Umbilical cord (tissue), 2 donors: ENCODE data around the gene CAVIN1. TPM values are rescaled to one million over a fixed set of nuclear protein-coding genes. Genes with fewer than 3 reads are reported as not detected.
"Not testable (repeated sequence)": the region's sequence is repeated elsewhere in the genome, so short reads cannot be mapped to it uniquely, and the experiment has no call there.

Experiments
- DNase-seq: peaks from one replicate; pipeline ENCODE4 v3.0.0-alpha.2; 2015; ENCODE audit warnings: low spot score
- total RNA-seq: library from RNA; depleted of rRNA; stranded (reverse); fragments of >200 nt; gene quantifications from one replicate; pipeline ENCODE4 v1.2.3, GENCODE V29; 2014; ENCODE audit warnings: low replicate concordance; ENCODE audit not compliant: insufficient read depth

The CAVIN1 gene
- total RNA-seq, 1 donor from 2014 or later: 759 TPM

GRCh38 chr17:42431758-42432161, 8.7 kb upstream of the CAVIN1 start:
- DNase-seq: peak; percentile 58

DNA sequence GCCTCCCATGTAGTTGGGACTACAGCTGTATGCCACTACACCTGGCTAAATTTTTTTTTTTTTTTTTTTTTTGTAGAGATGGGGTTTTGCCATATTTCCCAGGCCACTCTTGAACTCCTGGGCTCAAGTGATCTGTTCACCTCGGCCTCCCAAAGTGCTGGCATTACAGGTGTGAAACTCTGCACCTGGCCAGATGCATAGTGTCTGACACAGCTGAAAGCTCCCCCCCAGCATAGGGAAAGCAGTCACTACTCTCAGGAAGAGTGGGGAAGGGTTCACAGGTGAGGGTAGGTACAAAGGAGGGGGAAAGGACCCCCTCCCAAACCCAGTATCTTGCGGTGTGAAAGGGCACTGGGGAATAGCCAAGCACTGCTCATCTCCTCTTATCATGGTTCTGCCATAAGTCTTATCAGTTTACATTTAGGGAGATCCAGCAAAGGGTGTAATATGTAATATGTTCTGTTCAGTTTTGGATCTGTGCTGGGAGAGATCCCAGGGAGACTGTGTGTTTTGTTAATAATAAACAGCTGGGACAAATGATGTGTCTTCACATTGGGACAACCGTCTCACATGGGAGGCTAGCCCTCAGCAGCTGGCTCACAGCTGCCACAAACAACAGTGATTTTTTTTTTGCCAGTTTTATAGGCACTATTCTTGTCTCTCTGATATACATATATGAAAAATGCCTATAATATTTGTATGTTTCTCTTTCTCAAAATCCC, 6.8 kb upstream of the CAVIN1 start:
- no peak for DNase-seq

DNA sequence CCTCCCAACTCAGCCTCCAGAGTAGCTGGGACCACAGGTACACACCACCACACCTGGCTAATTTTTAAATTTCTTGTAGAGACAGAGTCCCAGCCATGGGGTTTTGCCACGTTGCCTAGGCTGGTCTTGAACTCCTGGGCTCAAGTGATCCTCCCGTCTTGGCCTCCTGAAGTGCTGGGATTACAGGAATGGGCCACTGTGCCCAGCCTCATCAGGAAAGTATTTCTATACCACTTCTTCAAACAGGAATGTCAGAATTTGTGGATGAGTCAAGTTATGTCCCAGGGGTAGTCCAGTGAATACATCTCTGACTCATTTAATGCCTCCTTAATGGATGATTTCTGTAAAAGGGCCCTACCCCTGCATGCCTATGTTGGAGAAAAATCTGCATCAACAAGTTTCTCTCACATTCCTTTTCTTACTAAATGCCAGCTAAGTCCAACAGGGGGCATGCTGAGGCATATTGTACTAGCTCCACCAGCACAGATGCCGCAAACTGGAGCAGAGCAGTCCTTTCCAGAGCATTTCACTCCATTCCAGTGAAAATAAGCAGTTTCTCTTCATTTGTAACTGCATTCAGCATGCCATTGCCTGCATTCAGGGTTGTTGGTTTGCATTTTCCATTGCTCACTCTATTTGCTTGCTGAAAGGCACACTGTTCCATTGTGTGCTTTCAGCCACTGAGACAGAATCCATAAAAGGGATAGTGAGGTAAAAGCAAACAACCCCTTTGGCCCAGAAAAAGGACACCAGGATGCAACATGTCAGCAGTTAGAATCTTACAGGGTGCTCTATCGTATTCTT, 5.3 kb upstream of the CAVIN1 start:
- peak; percentile 95 for DNase-seq

DNA sequence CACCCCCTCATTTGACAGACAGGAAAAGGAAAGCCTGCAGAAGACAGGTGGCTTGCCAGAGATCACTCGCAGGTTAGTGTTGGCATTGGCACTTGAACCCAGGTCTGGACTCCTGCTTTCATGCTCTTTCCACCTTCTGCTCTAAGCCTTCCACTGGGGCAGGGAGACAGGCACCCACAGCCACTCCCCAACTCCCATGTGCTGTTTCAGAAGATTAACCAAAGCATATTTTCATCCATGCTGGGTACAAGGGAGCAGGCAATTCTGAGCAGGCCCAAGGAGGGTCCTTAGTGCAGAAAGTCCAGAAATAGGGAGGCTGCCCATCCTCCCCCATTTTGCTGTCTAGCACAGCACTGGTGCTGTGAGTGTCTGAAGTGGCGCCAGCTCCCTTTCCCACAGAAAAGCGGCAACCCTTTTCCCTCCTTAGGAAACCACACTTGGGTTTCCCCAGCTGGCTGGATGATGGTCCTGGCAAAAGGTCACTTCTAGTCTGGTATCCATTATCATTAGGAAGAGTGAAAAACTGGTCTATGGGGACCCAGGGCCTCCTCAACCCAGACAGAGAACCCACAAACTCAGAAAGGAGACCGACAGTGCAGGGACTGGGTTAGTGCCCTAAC, 2.0 kb upstream of the CAVIN1 start:
- DNase-seq: no peak

GRCh38 chr17:42423766-42424165, 710 bp upstream of the CAVIN1 start:
- DNase-seq: no peak

- DNase-seq: no peak
These were observed 571 bp downstream of the CAVIN1 start for GRCh38 chr17:42422412-42422957.

- DNase-seq: peak; percentile 58
These were observed 1.3 kb downstream of the CAVIN1 start for GRCh38 chr17:42421507-42422338.

DNA sequence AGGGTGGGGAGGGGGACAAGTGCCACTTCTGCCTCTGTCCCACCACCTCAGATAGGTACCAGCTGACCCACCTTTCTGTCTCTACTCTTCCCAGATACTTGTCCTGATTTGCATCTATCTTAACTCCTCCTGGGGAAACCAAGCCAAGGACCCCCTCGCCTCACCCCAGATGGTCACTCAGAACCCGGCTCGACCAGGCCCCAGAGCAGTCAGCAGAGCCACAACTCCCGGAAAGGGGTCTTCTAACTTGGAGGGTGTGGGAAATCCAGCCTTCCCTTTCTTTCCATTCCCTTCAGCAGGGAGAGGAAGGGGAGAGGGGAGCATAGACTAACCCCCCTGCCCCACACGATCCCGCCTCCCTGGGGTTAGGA, 1.9 kb downstream of the CAVIN1 start:
- DNase-seq: no peak

GRCh38 chr17:42417981-42418380, 5.1 kb downstream of the CAVIN1 start:
- not testable (repeated sequence) for DNase-seq

DNA sequence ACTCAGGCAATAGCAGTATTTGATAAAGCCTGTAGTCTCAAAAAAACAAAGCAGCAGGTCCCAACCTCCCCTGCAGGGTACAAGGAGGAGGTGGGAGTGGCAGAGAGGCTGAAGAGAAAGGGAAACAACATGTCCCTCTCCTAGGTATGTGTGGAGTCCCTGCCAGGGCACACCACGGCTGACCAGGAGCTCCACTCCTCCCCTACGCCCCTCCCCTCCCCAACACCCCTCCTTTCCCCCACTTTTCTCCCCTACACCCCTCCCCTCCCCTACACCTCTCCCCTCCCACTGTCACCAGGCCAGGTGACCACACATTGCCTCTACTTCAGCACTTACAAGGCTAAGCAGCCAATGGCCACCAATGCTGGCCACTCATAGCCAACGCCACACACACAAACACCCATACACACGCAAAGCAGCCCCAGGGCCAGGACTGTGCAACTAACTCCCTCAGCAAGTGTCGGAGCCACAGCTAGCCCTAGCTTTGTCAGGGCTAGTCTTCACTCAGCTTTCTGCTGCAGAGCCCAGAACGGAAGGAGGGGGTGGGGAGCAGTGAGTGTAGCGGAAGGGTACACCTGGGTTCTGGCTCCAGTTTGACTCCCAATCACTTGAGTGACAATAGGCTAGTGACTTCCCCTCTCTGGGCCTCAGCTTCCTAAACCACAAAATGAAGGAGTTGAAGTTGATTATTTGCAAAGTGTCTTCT, 8.2 kb downstream of the CAVIN1 start:
- DNase-seq: no peak

GRCh38 chr17:42413464-42414040, 9.5 kb downstream of the CAVIN1 start:
- DNase-seq: no peak

DNA sequence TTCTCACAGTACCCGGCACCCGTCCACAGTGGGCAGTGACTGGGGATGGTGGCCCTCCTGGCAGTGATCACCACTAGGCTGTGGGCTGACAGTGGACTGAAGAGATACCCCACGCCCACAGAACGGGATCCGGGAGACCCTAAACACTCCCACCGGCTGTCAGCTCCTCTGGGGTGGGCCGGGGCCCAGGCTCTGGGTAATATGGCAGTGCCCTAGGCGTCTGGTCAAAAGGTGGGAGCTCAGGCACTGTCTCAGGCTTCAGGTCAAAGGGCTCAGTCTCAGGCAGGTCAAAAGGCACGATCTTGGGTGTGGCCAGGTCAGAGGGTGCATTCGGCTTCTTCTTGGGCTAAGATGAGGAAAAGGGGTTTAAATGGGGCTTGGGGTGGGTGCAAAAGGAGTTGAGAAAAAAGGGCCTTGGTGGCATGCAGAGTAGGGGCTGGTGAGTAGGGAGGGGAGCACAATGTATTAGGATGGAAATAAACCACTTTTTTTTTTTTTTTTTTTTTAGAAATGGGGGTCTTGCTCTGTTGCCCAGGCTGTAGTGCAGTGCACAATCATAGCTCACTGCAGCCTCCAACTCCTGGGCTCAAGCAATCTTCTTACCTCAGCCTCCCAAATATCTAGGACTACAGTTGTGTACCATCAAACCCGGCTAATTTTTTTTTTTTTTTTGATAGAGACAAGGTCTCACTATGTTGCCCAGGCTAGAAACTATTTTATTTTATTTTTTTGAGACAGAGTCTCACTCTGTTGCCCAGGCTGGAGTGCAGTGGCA, 11.0 kb downstream of the CAVIN1 start:
- no peak for DNase-seq

- DNase-seq: peak; percentile 52
These were observed 11.7 kb downstream of the CAVIN1 start for GRCh38 chr17:42411361-42411760.

DNA sequence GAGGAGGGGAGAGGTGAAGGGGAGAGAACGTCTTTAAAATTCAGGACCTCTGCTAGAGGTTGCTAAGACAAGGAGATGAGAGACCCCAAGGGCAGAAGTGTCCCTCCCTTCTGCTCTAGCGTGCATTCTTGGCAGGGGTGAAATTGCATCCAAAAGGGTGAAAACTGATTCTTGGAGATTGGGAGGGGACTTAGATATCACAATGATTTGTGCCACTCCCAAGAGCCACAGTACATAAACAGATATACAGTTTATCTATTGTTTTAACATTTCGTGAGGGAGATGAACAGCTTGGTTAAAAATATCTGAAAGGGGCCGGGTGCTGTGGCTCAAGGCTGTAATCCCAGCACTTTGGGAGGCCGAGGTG, 12.8 kb downstream of the CAVIN1 start:
- no peak for DNase-seq

DNA sequence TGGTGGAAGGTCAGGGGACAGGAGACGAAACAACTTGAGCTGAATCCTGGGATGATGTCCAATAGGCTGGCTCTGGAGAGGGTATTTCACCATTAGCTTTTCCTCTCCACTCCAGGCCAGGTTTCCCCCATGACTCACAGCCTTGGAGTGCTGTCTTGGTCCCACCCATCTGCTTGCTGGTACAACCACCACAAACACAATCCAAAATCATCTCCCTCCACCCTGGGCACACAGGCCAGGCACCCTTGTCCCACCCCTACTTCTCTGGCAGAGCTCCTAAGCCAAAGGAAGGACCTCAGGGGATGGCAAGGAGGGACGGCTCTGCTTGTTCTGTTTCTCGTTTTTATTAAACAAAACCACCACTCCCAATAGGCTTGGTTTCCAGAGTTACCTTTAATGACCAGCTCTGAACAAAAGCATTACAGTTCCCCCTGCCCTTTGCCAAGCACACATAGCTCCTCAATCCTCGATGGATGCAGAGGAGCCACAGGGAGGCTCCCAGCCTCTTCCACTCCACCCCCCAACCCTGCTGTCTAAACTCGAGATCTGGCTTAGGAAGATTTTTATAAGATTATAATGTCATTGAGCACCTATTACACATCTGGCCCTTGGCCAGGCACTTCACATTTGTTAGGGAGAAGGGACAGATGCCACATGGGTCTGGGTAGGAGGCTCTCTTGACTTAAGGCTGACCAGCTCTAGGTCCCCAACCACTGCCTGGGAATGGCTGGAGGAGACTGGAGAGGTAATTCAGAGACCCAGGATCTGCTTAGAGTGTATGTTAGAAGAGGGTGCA, 13.3 kb downstream of the CAVIN1 start:
- DNase-seq: peak; percentile 76

DNA sequence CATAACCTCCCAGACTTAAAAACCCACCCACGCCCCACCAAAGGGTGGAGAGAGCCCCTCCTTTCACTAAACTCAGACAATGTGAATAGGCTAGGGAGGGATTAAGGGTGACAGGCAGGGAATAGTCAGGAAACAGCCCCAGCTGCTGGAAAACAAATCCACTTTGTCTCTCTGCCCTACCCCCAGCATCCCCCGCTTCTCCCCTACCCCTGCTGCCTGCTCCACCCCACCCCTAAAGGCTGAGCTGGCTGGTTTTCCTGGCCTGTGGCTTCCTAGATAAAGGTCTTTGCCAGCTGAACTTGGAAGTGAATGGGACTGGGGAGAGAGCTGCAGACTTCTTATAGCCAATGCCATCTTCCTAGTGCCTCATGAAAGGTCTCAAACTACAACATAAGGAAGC, 15.0 kb downstream of the CAVIN1 start:
- peak; percentile 52 for DNase-seq

DNA sequence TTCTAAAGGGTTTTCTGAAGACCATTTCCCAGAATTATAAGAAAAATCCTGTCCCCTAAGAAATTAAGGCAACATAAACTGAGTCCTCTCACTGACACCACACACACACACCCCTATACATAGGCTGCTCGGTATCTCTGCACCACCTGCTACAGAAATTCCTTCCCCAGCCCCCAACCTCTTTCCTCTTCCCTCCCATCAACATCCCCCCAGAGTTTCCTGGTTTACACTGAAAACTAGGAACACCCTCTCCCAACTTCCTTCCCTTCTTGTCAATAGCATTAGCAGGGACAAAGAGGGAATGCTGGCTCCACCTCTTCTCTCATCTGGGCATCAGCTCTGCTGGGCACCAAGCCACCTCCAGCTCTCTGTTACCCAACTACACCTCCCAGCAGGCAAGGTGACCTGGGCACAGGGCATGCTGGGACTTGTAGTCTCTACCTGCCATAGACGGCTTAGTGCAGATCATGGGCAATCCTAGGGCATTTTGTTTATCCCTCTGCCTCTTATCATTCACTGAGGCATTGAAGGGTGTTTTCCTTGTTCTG, 15.7 kb downstream of the CAVIN1 start:
- DNase-seq: peak; percentile 75

DNA sequence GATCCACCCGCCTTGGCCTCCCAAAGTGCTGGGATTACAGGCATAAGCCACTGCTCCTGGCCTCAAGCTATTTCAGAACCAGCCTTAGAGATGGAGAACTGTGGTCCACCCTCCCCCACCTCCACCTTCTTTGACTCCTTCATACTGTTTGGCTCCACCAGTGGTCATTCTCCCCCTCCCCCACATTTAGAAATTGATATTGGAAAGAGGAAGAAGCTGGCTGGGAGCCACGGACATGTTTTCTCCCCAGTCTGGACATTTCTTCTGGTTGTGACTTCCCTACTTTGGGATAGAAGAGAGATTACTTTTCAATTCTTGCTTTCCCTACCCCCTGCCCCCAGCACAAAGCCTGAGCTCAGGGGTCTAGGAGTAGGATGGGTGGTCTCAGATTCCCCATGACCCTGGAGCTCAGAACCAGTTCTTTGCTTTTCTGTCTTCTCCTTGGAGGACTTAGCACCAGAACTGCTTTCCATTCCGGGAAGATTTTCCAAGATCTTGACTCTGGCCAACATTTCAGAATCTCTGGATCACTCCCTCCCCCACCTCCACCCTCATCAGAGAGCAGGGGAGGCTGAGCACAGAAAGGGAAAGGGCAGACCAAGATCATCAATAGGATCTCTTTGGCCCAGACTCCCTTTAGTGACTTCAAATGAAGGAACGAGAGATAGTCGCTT, 16.3 kb downstream of the CAVIN1 start:
- peak; percentile 50 for DNase-seq
